ENCODE data around the gene TOP1. TPM values are rescaled to one million over a fixed set of nuclear protein-coding genes. Genes with fewer than 3 reads are reported as not detected.

The TOP1 gene
- total and polyA plus RNA-seq, 12 donors: 19.6 to 96.6 (median 27.3) TPM

- Histone ChIP-seq H3K9me3 (replicated peaks in 1 of 3) (no peaks in the 10 kb centered on the region), H3K36me3 (replicated peaks in 1 of 2) (no peaks in the 10 kb centered on the region), H3K4me1 (replicated peaks in 1 of 2) (peaks cover 68 to 83% of the 10 kb centered on the region in 2 donors), H3K27me3 (no peaks in the 10 kb centered on the region), H3K27ac (no peak overlapping the region), H3K4me3 (no peak overlapping the region)
- no peak for DNase-seq
- TF ChIP-seq POLR2A (IDR thresholded peaks at IDR 0.05): no peak
- no peak for TF ChIP-seq CTCF (IDR thresholded peaks at IDR 0.05)
- 90 to 95% (median 92%) methylated on average over 10 of the region's 10 CpGs for WGBS, 4 donors
- intact Hi-C loops (cut with DNase I): no loop called here
Observed at GRCh38 chr20:41054070-41054846, 25.6 kb downstream of the TOP1 start.

- H3K27ac ChIP-seq: no peak overlapping the region
- peaks cover 63 to 77% of the 10 kb centered on the region in 2 donors for H3K4me1 ChIP-seq (replicated peaks in 1 of 2)
Observed at GRCh38 chr20:41054847-41055230, 26.2 kb downstream of the TOP1 start.

GRCh38 chr20:41055679-41056078 is 27.1 kb downstream of the TOP1 start:
- H3K27me3 ChIP-seq: no peaks in the 10 kb centered on the region
- peaks cover 54 to 69% of the 10 kb centered on the region in 2 donors for H3K4me1 ChIP-seq (replicated peaks in 1 of 2)
- H3K27ac ChIP-seq: no peak overlapping the region
- no peaks in the 10 kb centered on the region for H3K36me3 ChIP-seq (replicated peaks in 1 of 2)
- no peak overlapping the region for H3K4me3 ChIP-seq
- DNase-seq: no peak
- intact Hi-C loops (cut with DNase I): no loop called here
- WGBS, 4 donors: 65 to 87% (median 82%) methylated on average over 1 of the region's 1 CpG
- no peak for TF ChIP-seq POLR2A (IDR thresholded peaks at IDR 0.05)
- TF ChIP-seq CTCF (IDR thresholded peaks at IDR 0.05): no peak
- no peaks in the 10 kb centered on the region for H3K9me3 ChIP-seq (replicated peaks in 1 of 3)

More at GRCh38 chr20:41054847-41055230, 26.2 kb downstream of the TOP1 start:
- DNase-seq: no peak
- no peak overlapping the region for H3K4me3 ChIP-seq
- TF ChIP-seq POLR2A (IDR thresholded peaks at IDR 0.05): no peak
- TF ChIP-seq CTCF (IDR thresholded peaks at IDR 0.05): no peak
- intact Hi-C loops (cut with DNase I): no loop called here
- 70 to 92% (median 76%) methylated on average over 2 of the region's 2 CpGs for whole genome bisulfite sequencing, 4 donors
- no peaks in the 10 kb centered on the region for H3K36me3 ChIP-seq (replicated peaks in 1 of 2)
- H3K27me3 ChIP-seq: no peaks in the 10 kb centered on the region
- H3K9me3 ChIP-seq (replicated peaks in 1 of 3): no peaks in the 10 kb centered on the region

GRCh38 chr20:41057999-41058673 is 29.5 kb downstream of the TOP1 start:
- 67 to 72% (median 68%) methylated on average over 3 of the region's 3 CpGs for WGBS, 4 donors
- TF ChIP-seq POLR2A (IDR thresholded peaks at IDR 0.05) (no peak), CTCF (IDR thresholded peaks at IDR 0.05) (no peak)
- H3K4me3 ChIP-seq: no peak overlapping the region
- peaks cover 30 to 44% of the 10 kb centered on the region in 2 donors for H3K4me1 ChIP-seq (replicated peaks in 1 of 2)
- H3K9me3 ChIP-seq (replicated peaks in 1 of 3): no peaks in the 10 kb centered on the region
- intact Hi-C loops (cut with DNase I): no loop called here
- peak overlapping the region in 2 of 5 donors; percentile 14 to 44 for H3K27ac ChIP-seq
- peaks cover 0 to 8% of the 10 kb centered on the region in 2 donors for H3K36me3 ChIP-seq (replicated peaks in 1 of 2)
- DNase-seq: no peak
- no peaks in the 10 kb centered on the region for H3K27me3 ChIP-seq
